ENCODE data around the gene TNS1. TPM values are rescaled to one million over a fixed set of nuclear protein-coding genes. Genes with fewer than 3 reads are reported as not detected.
A peak's percentile ranks its signal among the peaks of the same experiment; 100 is the strongest.

Gene TNS1
- total RNA-seq, 2 donors from 2014 or later: 436 to 508 TPM

- intact Hi-C loops (cut with DNase I): no loop called here
- DNase-seq (no peak), ATAC-seq (peak in 1 of 2 donors; percentile 9)
These were observed 123.7 kb downstream of the TNS1 start for GRCh38 chr2:217878915-217879590.

GRCh38 chr2:217877866-217878265 lies 124.9 kb downstream of the TNS1 start:
- peak; percentile 2 to 31 for ATAC-seq
- intact Hi-C loops (cut with DNase I): no loop called here

GRCh38 chr2:217876253-217876570 lies 126.6 kb downstream of the TNS1 start:
- intact Hi-C loops (cut with DNase I): no loop called here
- DNase-seq (no peak), ATAC-seq (peak in 1 of 2 donors; percentile 27)

More at GRCh38 chr2:217877866-217878265, 124.9 kb downstream of the TNS1 start:
- no peak for DNase-seq

GRCh38 chr2:217875556-217876252 lies 127.1 kb downstream of the TNS1 start:
- intact Hi-C loops (cut with DNase I): no loop called here
- DNase-seq (no peak), ATAC-seq (no peak)

- ATAC-seq (no peak), DNase-seq (no peak)
- intact Hi-C loops (cut with DNase I): no loop called here
These were observed 127.7 kb downstream of the TNS1 start for GRCh38 chr2:217875138-217875537.

- no peak for DNase-seq
- intact Hi-C loops (cut with DNase I): no loop called here
- ATAC-seq: no peak
These were observed 129.4 kb downstream of the TNS1 start for GRCh38 chr2:217873371-217873770.

- intact Hi-C loops (cut with DNase I): no loop called here
- DNase-seq: no peak
- no peak for ATAC-seq
These were observed 130.5 kb downstream of the TNS1 start for GRCh38 chr2:217872319-217872718.

- ATAC-seq (no peak), DNase-seq (peak; percentile 7)
- intact Hi-C loops (cut with DNase I): no loop called here
These were observed 132.2 kb downstream of the TNS1 start for GRCh38 chr2:217870528-217871011.

GRCh38 chr2:217868911-217869334 lies 133.9 kb downstream of the TNS1 start:
- intact Hi-C loops (cut with DNase I): no loop called here

GRCh38 chr2:217868265-217868892 lies 134.4 kb downstream of the TNS1 start:
- ATAC-seq: no peak
- no peak for DNase-seq
- intact Hi-C loops (cut with DNase I): no loop called here

More at GRCh38 chr2:217868911-217869334, 133.9 kb downstream of the TNS1 start:
- ATAC-seq: peak in 1 of 2 donors; percentile 24
- peak; percentile 15 for DNase-seq

GRCh38 chr2:217866457-217866856 lies 136.3 kb downstream of the TNS1 start:
- ATAC-seq: no peak
- intact Hi-C loops (cut with DNase I): no loop called here
- DNase-seq: no peak

GRCh38 chr2:217864963-217865772 lies 137.6 kb downstream of the TNS1 start:
- DNase-seq (no peak), ATAC-seq (no peak)
- intact Hi-C loops (cut with DNase I): no loop called here

- intact Hi-C loops (cut with DNase I): no loop called here
- ATAC-seq: peak in 1 of 2 donors; percentile 17
- no peak for DNase-seq
These were observed 138.9 kb downstream of the TNS1 start for GRCh38 chr2:217863883-217864282.

GRCh38 chr2:217861334-217861877 lies 141.4 kb downstream of the TNS1 start:
- intact Hi-C loops (cut with DNase I): no loop called here
- ATAC-seq: no peak

GRCh38 chr2:217859926-217860325 lies 142.9 kb downstream of the TNS1 start:
- ATAC-seq (no peak), DNase-seq (no peak)
- intact Hi-C loops (cut with DNase I): no loop called here

More at GRCh38 chr2:217861334-217861877, 141.4 kb downstream of the TNS1 start:
- DNase-seq: no peak

- intact Hi-C loops (cut with DNase I): no loop called here
- ATAC-seq (peak; percentile 83 to 89), DNase-seq (peak; percentile 91)
These were observed 144.0 kb downstream of the TNS1 start for GRCh38 chr2:217858519-217859491.

GRCh38 chr2:217857624-217858506 lies 144.9 kb downstream of the TNS1 start:
- intact Hi-C loops (cut with DNase I): no loop called here
- DNase-seq (no peak), ATAC-seq (peak; percentile 50 to 77)
